Measurements from ENCODE around the gene IFT74. TPM values are rescaled to one million over a fixed set of nuclear protein-coding genes. Genes with fewer than 3 reads are reported as not detected.

The IFT74 gene
- polyA plus RNA-seq, 1 experiment = 6.6 TPM

- no peaks in the 10 kb centered on the region for H3K36me3 ChIP-seq (ENCODE audit: control insufficient read depth, insufficient read depth, low read length)
- TF ChIP-seq, protein P1, sequence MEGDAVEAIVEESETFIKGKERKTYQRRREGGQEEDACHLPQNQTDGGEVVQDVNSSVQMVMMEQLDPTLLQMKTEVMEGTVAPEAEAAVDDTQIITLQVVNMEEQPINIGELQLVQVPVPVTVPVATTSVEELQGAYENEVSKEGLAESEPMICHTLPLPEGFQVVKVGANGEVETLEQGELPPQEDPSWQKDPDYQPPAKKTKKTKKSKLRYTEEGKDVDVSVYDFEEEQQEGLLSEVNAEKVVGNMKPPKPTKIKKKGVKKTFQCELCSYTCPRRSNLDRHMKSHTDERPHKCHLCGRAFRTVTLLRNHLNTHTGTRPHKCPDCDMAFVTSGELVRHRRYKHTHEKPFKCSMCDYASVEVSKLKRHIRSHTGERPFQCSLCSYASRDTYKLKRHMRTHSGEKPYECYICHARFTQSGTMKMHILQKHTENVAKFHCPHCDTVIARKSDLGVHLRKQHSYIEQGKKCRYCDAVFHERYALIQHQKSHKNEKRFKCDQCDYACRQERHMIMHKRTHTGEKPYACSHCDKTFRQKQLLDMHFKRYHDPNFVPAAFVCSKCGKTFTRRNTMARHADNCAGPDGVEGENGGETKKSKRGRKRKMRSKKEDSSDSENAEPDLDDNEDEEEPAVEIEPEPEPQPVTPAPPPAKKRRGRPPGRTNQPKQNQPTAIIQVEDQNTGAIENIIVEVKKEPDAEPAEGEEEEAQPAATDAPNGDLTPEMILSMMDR (IDR thresholded peaks at IDR 0.05; ENCODE audit: insufficient read depth, low read depth, low read length) = no peak
- H3K4me3 ChIP-seq (ENCODE audit: low read depth, low read length) = no peak overlapping the region
- DNase-seq (ENCODE audit: low read depth) = no peak
- POLR2A ChIA-PET = no interaction called here
- no peaks in the 10 kb centered on the region for H3K27me3 ChIP-seq (ENCODE audit: control insufficient read depth, insufficient read depth, low read length)
- CTCF ChIA-PET = interaction anchor here (0.6 to 1.0 kb wide), 2 partner anchors 9 to 59 kb away, joined by 3 read pairs; no protein-coding TSS in a partner anchor
These were observed 17.8 kb downstream of the IFT74 start for GRCh38 chr9:26973989-26974388.

DNA sequence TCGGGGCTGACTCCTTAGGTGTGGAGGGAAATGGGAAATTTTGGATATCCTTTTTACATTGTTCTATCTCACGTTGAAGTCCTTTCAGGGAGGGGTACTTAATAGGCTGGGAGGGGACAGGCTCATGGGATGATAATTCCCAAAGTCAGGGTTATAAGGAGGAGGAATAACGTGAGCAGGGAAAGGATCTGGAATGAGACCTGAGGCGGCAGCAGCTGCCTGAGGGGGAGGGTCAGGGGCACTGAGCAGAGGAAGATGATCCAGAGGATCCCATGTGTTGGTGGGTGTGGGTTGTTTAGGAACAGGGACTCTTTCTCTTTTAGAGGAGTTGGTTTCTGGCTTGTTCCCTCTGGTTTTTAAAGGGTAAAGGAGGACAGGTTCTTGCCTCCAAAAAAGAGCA is 18.7 kb downstream of the IFT74 start:
- ChIA-PET POLR2A (no interaction called here), CTCF (interaction anchor here (0.7 to 2.0 kb wide), 4 partner anchors 10 to 239 kb away, joined by 3 to 6 read pairs (median 4); no protein-coding TSS in a partner anchor)
- Histone ChIP-seq H3K4me3 (ENCODE audit: low read depth, low read length) (no peak overlapping the region), H3K36me3 (ENCODE audit: control insufficient read depth, insufficient read depth, low read length) (no peaks in the 10 kb centered on the region), H3K27me3 (ENCODE audit: control insufficient read depth, insufficient read depth, low read length) (no peaks in the 10 kb centered on the region)
- DNase-seq (ENCODE audit: low read depth) = no peak
- TF ChIP-seq, protein P1 (IDR thresholded peaks at IDR 0.05; ENCODE audit: insufficient read depth, low read depth, low read length) = no peak

- TF ChIP-seq, protein P1 (IDR thresholded peaks at IDR 0.05; ENCODE audit: insufficient read depth, low read depth, low read length) = peak; percentile 62
- no peak for DNase-seq (ENCODE audit: low read depth)
- peaks cover 2% of the 10 kb centered on the region for H3K36me3 ChIP-seq (ENCODE audit: control insufficient read depth, insufficient read depth, low read length)
- POLR2A ChIA-PET = no interaction called here
- CTCF ChIA-PET = interaction anchor here (0.7 to 2.0 kb wide), 4 partner anchors 9 to 240 kb away, joined by 3 to 6 read pairs (median 4); no protein-coding TSS in a partner anchor
- no peaks in the 10 kb centered on the region for H3K27me3 ChIP-seq (ENCODE audit: control insufficient read depth, insufficient read depth, low read length)
- no peak overlapping the region for H3K4me3 ChIP-seq (ENCODE audit: low read depth, low read length)
These were observed 19.8 kb downstream of the IFT74 start for GRCh38 chr9:26975728-26976707.

- no peaks in the 10 kb centered on the region for H3K27me3 ChIP-seq (ENCODE audit: control insufficient read depth, insufficient read depth, low read length)
- no peak overlapping the region for H3K4me3 ChIP-seq (ENCODE audit: low read depth, low read length)
- peaks cover 2% of the 10 kb centered on the region for H3K36me3 ChIP-seq (ENCODE audit: control insufficient read depth, insufficient read depth, low read length)
- DNase-seq (ENCODE audit: low read depth) = no peak
- CTCF ChIA-PET = interaction anchor here (0.7 kb wide), 1 partner anchor 9 kb away, joined by 3 read pairs; no protein-coding TSS in a partner anchor
- TF ChIP-seq, protein P1 (IDR thresholded peaks at IDR 0.05; ENCODE audit: insufficient read depth, low read depth, low read length) = no peak
- POLR2A ChIA-PET = no interaction called here
These were observed 27.1 kb downstream of the IFT74 start for GRCh38 chr9:26983340-26983739.

- TF ChIP-seq, protein P1 (IDR thresholded peaks at IDR 0.05; ENCODE audit: insufficient read depth, low read depth, low read length) = no peak
- no peak for DNase-seq (ENCODE audit: low read depth)
- ChIA-PET POLR2A (no interaction called here), CTCF (no interaction called here)
- Histone ChIP-seq H3K36me3 (ENCODE audit: control insufficient read depth, insufficient read depth, low read length) (no peaks in the 10 kb centered on the region; the same call in 1 of the 2 replicates), H3K27me3 (ENCODE audit: control insufficient read depth, insufficient read depth, low read length) (no peaks in the 10 kb centered on the region), H3K4me3 (ENCODE audit: low read depth, low read length) (no peak overlapping the region)
These were observed 39.6 kb downstream of the IFT74 start for GRCh38 chr9:26995810-26996209.

Data from BJ (cell line).